Measurements from ENCODE around the gene MIOX. TPM values are rescaled to one million over a fixed set of nuclear protein-coding genes. Genes with fewer than 3 reads are reported as not detected.

Gene MIOX
- polyA plus RNA-seq, 1 experiment: 0.14 TPM

DNA sequence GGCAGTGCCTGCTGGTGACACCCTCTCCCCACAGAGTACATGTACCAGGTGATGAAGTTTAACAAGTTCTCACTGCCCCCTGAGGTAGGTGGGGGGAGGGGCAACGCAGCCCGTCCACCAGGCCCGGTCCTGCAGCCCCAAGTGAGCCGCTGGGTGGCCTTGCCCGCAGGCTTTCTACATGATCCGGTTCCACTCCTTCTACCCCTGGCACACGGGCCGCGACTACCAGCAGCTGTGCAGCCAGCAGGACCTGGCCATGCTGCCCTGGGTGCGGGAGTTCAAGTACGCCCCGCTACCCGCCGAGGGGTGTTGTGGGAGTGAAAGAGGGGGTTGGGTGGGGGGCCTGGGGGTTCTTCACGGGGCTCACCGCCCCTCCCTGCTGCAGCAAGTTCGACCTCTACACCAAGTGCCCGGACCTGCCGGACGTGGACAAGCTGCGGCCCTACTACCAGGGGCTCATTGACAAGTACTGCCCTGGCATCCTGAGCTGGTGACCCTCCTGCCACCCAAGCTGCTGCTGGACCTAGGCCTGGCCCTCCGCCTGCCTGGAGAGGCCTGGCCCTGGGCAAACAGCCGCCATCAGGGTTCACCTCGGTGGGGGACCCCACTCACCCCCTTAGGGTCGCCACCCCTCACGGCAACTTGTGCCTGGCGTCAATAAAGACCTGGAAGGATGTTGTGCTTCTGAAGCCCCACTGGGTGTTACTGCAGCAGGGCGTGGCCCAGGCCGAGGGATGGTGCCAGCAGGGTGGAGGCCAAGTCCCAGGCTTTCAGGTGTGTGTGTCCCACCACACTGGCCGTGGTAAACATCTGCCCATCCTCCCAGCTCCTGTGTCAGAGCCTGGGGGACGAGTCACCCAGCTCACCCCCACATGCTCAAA lies 2.9 kb downstream of the MIOX start:
- Histone ChIP-seq H3K27ac (ENCODE audit: low read depth, low read length) (no peak overlapping the region), H3K9me3 (ENCODE audit: control insufficient read depth, insufficient read depth, low read length) (no peaks in the 10 kb centered on the region; the same call in 1 of the 2 replicates), H3K27me3 (ENCODE audit: control insufficient read depth, insufficient read depth, low read length) (peaks cover 2% of the 10 kb centered on the region), H3K4me3 (ENCODE audit: low read depth, low read length) (no peak overlapping the region)
- TF ChIP-seq, protein P1, sequence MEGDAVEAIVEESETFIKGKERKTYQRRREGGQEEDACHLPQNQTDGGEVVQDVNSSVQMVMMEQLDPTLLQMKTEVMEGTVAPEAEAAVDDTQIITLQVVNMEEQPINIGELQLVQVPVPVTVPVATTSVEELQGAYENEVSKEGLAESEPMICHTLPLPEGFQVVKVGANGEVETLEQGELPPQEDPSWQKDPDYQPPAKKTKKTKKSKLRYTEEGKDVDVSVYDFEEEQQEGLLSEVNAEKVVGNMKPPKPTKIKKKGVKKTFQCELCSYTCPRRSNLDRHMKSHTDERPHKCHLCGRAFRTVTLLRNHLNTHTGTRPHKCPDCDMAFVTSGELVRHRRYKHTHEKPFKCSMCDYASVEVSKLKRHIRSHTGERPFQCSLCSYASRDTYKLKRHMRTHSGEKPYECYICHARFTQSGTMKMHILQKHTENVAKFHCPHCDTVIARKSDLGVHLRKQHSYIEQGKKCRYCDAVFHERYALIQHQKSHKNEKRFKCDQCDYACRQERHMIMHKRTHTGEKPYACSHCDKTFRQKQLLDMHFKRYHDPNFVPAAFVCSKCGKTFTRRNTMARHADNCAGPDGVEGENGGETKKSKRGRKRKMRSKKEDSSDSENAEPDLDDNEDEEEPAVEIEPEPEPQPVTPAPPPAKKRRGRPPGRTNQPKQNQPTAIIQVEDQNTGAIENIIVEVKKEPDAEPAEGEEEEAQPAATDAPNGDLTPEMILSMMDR (IDR thresholded peaks at IDR 0.05; ENCODE audit: low read depth, low read length): no peak
- ChIA-PET POLR2A (no interaction called here), CTCF (no interaction called here)
- DNase-seq (ENCODE audit: low read depth, low spot score): no peak

DNA sequence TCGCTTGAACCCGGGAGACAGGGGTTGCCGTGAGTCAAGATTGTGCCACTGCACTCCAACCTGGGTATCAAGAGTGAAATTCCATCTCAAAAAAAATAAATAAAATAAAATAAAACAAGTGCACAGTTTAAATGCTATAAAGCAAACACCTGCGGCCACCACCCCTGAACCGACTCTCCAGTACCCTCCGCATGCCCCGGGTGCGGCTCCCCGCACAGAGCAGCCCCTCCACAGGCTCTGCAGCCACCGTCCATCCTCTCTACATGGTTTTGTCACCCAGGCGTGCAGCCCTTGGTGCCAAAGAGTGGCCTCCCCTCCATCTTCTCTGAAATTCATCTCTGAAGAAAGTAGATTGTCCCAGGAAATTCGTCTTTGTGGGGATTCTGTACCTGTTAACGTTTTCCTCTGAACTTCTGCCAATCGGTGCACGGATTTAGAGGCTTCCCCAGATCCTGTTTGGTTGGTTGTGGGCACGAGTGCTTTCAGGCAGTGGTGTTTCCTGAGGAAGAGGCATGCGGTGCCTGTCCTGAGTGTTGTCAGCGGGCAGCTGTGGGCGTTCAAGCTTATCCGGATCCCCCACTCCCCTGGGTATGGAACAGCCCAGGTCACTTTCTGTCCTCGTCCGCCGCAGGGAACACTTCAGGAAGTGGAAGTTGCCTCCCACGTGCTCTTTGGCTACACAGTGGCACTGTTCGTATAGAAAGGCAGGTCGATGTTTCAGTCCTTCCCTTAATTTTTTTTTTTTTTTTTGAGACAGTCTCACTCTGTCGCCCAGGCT lies 4.1 kb downstream of the MIOX start:
- TF ChIP-seq, protein P1 (IDR thresholded peaks at IDR 0.05; ENCODE audit: low read depth, low read length): no peak
- ChIA-PET CTCF (no interaction called here), POLR2A (no interaction called here)
- Histone ChIP-seq H3K4me3 (ENCODE audit: low read depth, low read length) (no peak overlapping the region), H3K9me3 (ENCODE audit: control insufficient read depth, insufficient read depth, low read length) (no peaks in the 10 kb centered on the region; the same call in 1 of the 2 replicates), H3K27ac (ENCODE audit: low read depth, low read length) (no peak overlapping the region), H3K27me3 (ENCODE audit: control insufficient read depth, insufficient read depth, low read length) (no peaks in the 10 kb centered on the region)
- DNase-seq (ENCODE audit: low read depth, low spot score): no peak

GRCh38 chr22:50497093-50497492 lies 10.4 kb downstream of the MIOX start:
- DNase-seq (ENCODE audit: low read depth, low spot score): no peak
- CTCF ChIA-PET: interaction anchor here (1.2 to 2.5 kb wide), 2 partner anchors 12 to 124 kb away, joined by 5 to 7 read pairs; no protein-coding TSS in a partner anchor
- no peaks in the 10 kb centered on the region for H3K27me3 ChIP-seq (ENCODE audit: control insufficient read depth, insufficient read depth, low read length)
- POLR2A ChIA-PET: no interaction called here
- no peak overlapping the region for H3K27ac ChIP-seq (ENCODE audit: low read depth, low read length)
- TF ChIP-seq, protein P1 (IDR thresholded peaks at IDR 0.05; ENCODE audit: low read depth, low read length): no peak
- H3K9me3 ChIP-seq (ENCODE audit: control insufficient read depth, insufficient read depth, low read length): no peaks in the 10 kb centered on the region
- no peak overlapping the region for H3K4me3 ChIP-seq (ENCODE audit: low read depth, low read length)

- DNase-seq (ENCODE audit: low read depth, low spot score): peak; percentile 15
- TF ChIP-seq, protein P1 (IDR thresholded peaks at IDR 0.05; ENCODE audit: low read depth, low read length): peak; percentile 68
- no peaks in the 10 kb centered on the region for H3K9me3 ChIP-seq (ENCODE audit: control insufficient read depth, insufficient read depth, low read length)
- H3K27ac ChIP-seq (ENCODE audit: low read depth, low read length): no peak overlapping the region
- no peaks in the 10 kb centered on the region for H3K27me3 ChIP-seq (ENCODE audit: control insufficient read depth, insufficient read depth, low read length)
- no peak overlapping the region for H3K4me3 ChIP-seq (ENCODE audit: low read depth, low read length)
- ChIA-PET CTCF (interaction anchor here (0.8 to 2.5 kb wide), 6 partner anchors 8 to 257 kb away, joined by 3 to 7 read pairs (median 4); partner anchors contain the start of gene LMF2), POLR2A (interaction anchor here (1.2 kb wide), 1 partner anchor 9 kb away, joined by 5 read pairs; the partner anchor contains the start of genes LMF2 and NCAPH2)
Observed at GRCh38 chr22:50498322-50498890, 11.7 kb downstream of the MIOX start.

All from AG04450 (cell line).